A549 (cell line): ENCODE data around the gene PLD1. TPM values are rescaled to one million over a fixed set of nuclear protein-coding genes. Genes with fewer than 3 reads are reported as not detected.

Experiments
- ATAC-seq, 2 experiments: fragments of 200-7000 bp in 1 of 2; fragments of >200 bp in 1 of 2; cut with Nextera tagmentation in 1 of 2; cut with Tn5 transposase in 1 of 2; 3 replicates each; pipeline versions ENCODE4 v1.8.0 to v1.9.1; 2018 to 2020; ENCODE audit warnings: mild to moderate bottlenecking in 1 of 2, moderate library complexity in 1 of 2
- CTCF ChIA-PET: fragments of 300-600 bp; sonication (Branson Sonifier 250); formaldehyde crosslinking; extraction: SDS; loops from one replicate; lab custom pipeline; 2021; ENCODE audit warnings: antibody characterized with exemption, inconsistent platforms; lab: Yijun Ruan, JAX
- POLR2A ChIA-PET: fragments of 350-600 bp; formaldehyde crosslinking; extraction: SDS; loops from one replicate; lab custom pipeline; 2021; ENCODE audit warnings: antibody characterized with exemption, inconsistent platforms; lab: Yijun Ruan, JAX
- DNase-seq, 2 experiments: peaks; one replicate each; pipeline versions ENCODE4 v3.0.0 to v3.0.0-alpha.2; 2011 to 2016; ENCODE audit warnings: low read depth in 1 of 2, low spot score in 1 of 2
- FAIRE-seq: peaks from 2 replicates; lab custom pipeline; 2011; peaks lifted over from hg19 to GRCh38; lab: Jason Lieb, UNC
- H3K27ac ChIP-seq, 2 experiments: fragments of >200 bp; sonication (Bioruptor Twin); formaldehyde crosslinking; 3 replicates each; pipeline ENCODE4 v1.5.1; 2016 to 2017
- H3K4me1 ChIP-seq: fragments of >200 bp; sonication (Bioruptor Twin); formaldehyde crosslinking; 3 replicates; pipeline ENCODE4 v1.6.1; 2016
- H3K4me2 ChIP-seq: fragments of >200 bp; sonication (Bioruptor Twin); formaldehyde crosslinking; 3 replicates; pipeline ENCODE4 v1.6.1; 2016
- H3K4me3 ChIP-seq: fragments of >200 bp; sonication (Bioruptor Twin); formaldehyde crosslinking; 3 replicates; pipeline ENCODE4 v1.5.1; 2016
- H3K9me3 ChIP-seq: fragments of >200 bp; sonication (Bioruptor Twin); formaldehyde crosslinking; 3 replicates; pipeline ENCODE4 v1.6.1; 2016
- BCL3 ChIP-seq: fragments of >200 bp; sonication (Bioruptor Twin); formaldehyde crosslinking; IDR thresholded peaks from 3 replicates; pipeline ENCODE4 v1.6.1; 2016
- CEBPB ChIP-seq, 2 experiments: fragments of >200 bp in 1 of 2; sonication (Bioruptor Twin) in 1 of 2; formaldehyde crosslinking in 1 of 2; IDR thresholded peaks; 2 replicates each; pipeline ENCODE4 v1.6.1; 2012 to 2016
- EHF ChIP-seq: fragments of 250-450 bp; sonication (Bioruptor Pico); IDR thresholded peaks from 2 replicates; pipeline ENCODE4 v1.5.0; 2020; ENCODE audit warnings: mild to moderate bottlenecking
- ELK1 ChIP-seq: fragments of 150-350 bp; IDR thresholded peaks from 2 replicates; pipeline ENCODE4 v1.6.1; 2014; ENCODE audit warnings: low read depth, mild to moderate bottlenecking, low read length
- EP300 ChIP-seq, 2 experiments: fragments of >200 bp; sonication (Bioruptor Twin); formaldehyde crosslinking; IDR thresholded peaks; 2 replicates in 1 of 2; 3 replicates in 1 of 2; pipeline ENCODE4 v1.6.1; 2016 to 2017
- ESRRA ChIP-seq: fragments of 150-350 bp; IDR thresholded peaks from 2 replicates; pipeline ENCODE4 v1.6.1; 2014; ENCODE audit warnings: mild to moderate bottlenecking, low read length, borderline replicate concordance
- FOSB ChIP-seq: fragments of 250-450 bp; sonication (Bioruptor Pico); IDR thresholded peaks from 2 replicates; pipeline ENCODE4 v1.5.0; 2020; ENCODE audit warnings: mild to moderate bottlenecking, moderate library complexity
- GATA3 ChIP-seq: IDR thresholded peaks from 2 replicates; pipeline ENCODE4 v1.6.1; 2012; ENCODE audit warnings: borderline replicate concordance
- HOXB13 ChIP-seq: fragments of 250-450 bp; sonication (Bioruptor Pico); IDR thresholded peaks from 2 replicates; pipeline ENCODE4 v1.5.0; 2020; ENCODE audit warnings: low read depth, mild to moderate bottlenecking, moderate library complexity
- HOXB5 ChIP-seq: fragments of 250-450 bp; sonication (Bioruptor Pico); IDR thresholded peaks from 2 replicates; pipeline ENCODE4 v1.5.0; 2020; ENCODE audit warnings: mild to moderate bottlenecking, moderate library complexity
- KDM1A ChIP-seq: fragments of 200-600 bp; sonication (generic); IDR thresholded peaks from 2 replicates; pipeline ENCODE4 v1.6.1; 2016; ENCODE audit warnings: low read depth, mild to moderate bottlenecking
- MAFK ChIP-seq: fragments of 450-650 bp; IDR thresholded peaks from 2 replicates; pipeline ENCODE4 v1.6.1; 2014; ENCODE audit not compliant: partially characterized antibody
- PHF8 ChIP-seq: fragments of 200-600 bp; sonication (generic); IDR thresholded peaks from 2 replicates; pipeline ENCODE4 v1.6.1; 2016; ENCODE audit warnings: low read depth, mild to moderate bottlenecking, antibody characterized with exemption, moderate library complexity, borderline replicate concordance
- POLR2A ChIP-seq: IDR thresholded peaks from 2 replicates; pipeline ENCODE4 v1.6.1; 2012; ENCODE audit warnings: mild to moderate bottlenecking, low read length
- RCOR1 ChIP-seq: fragments of 150-350 bp; IDR thresholded peaks from 2 replicates; pipeline ENCODE4 v1.6.1; 2014; ENCODE audit warnings: antibody characterized with exemption, low read length, low read depth
- RNF2 ChIP-seq: fragments of 200-600 bp; sonication (generic); IDR thresholded peaks from 2 replicates; pipeline ENCODE4 v1.6.1; 2016; ENCODE audit warnings: low read depth, mild to moderate bottlenecking, antibody characterized with exemption, moderate library complexity, borderline replicate concordance
- TP53 ChIP-seq: fragments of 250-450 bp; sonication (Bioruptor Pico); IDR thresholded peaks from 2 replicates; pipeline ENCODE4 v1.5.0; 2021; ENCODE audit warnings: mild to moderate bottlenecking, moderate library complexity
- ZNF302 ChIP-seq: fragments of 250-450 bp; sonication (Bioruptor Pico); IDR thresholded peaks from 2 replicates; pipeline ENCODE4 v1.9.0; 2021; ENCODE audit warnings: inconsistent platforms, mild to moderate bottlenecking, moderate library complexity
- WGBS: methylation state at CpG from one replicate; pipeline ENCODE4 v1.1.6; 2017; ENCODE audit errors: missing lambda C conversion rate; 5-methylcytosine and 5-hydroxymethylcytosine counted together
- polyA plus RNA-seq, 4 experiments: library from polyadenylated mRNA; depleted of rRNA in 3 of 4; stranded (reverse); fragments of >200 nt; fragmentation: RNase III in 1 of 4; extraction: RNeasy Plus Mini Kit Qiagen cat#74134 plus additional on column Dnase treatment in 1 of 4; gene quantifications; 2 replicates in 3 of 4; 3 replicates in 1 of 4; pipeline ENCODE4 v1.2.3, GENCODE V29; 2011 to 2017
- TF ChIP-seq, protein P1 (sequence below): fragments of 450-650 bp; IDR thresholded peaks from 2 replicates; pipeline ENCODE4 v1.6.1; 2014; ENCODE audit warnings: antibody characterized with exemption

PLD1 gene
- polyA plus RNA-seq, 2 of the 4 experiments (the other 2 are of a cell fraction): 6.6 to 27.2 TPM

GRCh38 chr3:171556574-171557145 is 253.6 kb downstream of the PLD1 start:
- H3K4me3 ChIP-seq: no peak overlapping the region
- H3K4me1 ChIP-seq: no peaks in the 10 kb centered on the region
- H3K4me2 ChIP-seq: no peak overlapping the region
- FAIRE-seq (no peak), DNase-seq (no peak), ATAC-seq (no peak)
- no peaks in the 10 kb centered on the region for H3K9me3 ChIP-seq
- TF ChIP-seq RCOR1 (no peak), HOXB13 (CRISPR knock-in tag) (no peak), CEBPB (IDR thresholded peaks at IDR 0.05) (no peak), MAFK (no peak), POLR2A (no peak), GATA3 (no peak), RNF2 (no peak)
- TF ChIP-seq, protein P1, sequence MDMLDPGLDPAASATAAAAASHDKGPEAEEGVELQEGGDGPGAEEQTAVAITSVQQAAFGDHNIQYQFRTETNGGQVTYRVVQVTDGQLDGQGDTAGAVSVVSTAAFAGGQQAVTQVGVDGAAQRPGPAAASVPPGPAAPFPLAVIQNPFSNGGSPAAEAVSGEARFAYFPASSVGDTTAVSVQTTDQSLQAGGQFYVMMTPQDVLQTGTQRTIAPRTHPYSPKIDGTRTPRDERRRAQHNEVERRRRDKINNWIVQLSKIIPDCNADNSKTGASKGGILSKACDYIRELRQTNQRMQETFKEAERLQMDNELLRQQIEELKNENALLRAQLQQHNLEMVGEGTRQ: no peak
- 72% methylated on average over 4 of the region's 4 CpGs for WGBS
- no peak overlapping the region for H3K27ac ChIP-seq
- POLR2A ChIA-PET: no interaction called here
- CTCF ChIA-PET: no interaction called here

- no peaks in the 10 kb centered on the region for H3K9me3 ChIP-seq
- no peaks in the 10 kb centered on the region for H3K4me1 ChIP-seq
- no peak for TF ChIP-seq ELK1
- TF ChIP-seq EP300 (IDR thresholded peaks at IDR 0.05): no peak
- no peak for TF ChIP-seq TP53 (CRISPR knock-in tag)
- TF ChIP-seq, protein P1: no peak
- no peak for TF ChIP-seq EHF (CRISPR knock-in tag)
- no peak for TF ChIP-seq RNF2
- TF ChIP-seq HOXB5 (CRISPR knock-in tag): no peak
- FAIRE-seq: no peak
- H3K27ac ChIP-seq: no peak overlapping the region
- CTCF ChIA-PET: no interaction called here
- no peak overlapping the region for H3K4me3 ChIP-seq
- WGBS: 61% methylated on average over 5 of the region's 5 CpGs
- DNase-seq: no peak
- ATAC-seq: no peak
- POLR2A ChIA-PET: no interaction called here
- H3K4me2 ChIP-seq: no peak overlapping the region
These were observed 254.1 kb downstream of the PLD1 start for GRCh38 chr3:171556148-171556547.

GRCh38 chr3:171553086-171553485 is 257.2 kb downstream of the PLD1 start:
- POLR2A ChIA-PET: no interaction called here
- 72% methylated on average over 2 of the region's 2 CpGs for WGBS
- Histone ChIP-seq H3K4me1 (no peaks in the 10 kb centered on the region), H3K27ac (no peak overlapping the region), H3K4me3 (no peak overlapping the region), H3K4me2 (no peak overlapping the region), H3K9me3 (no peaks in the 10 kb centered on the region)
- ATAC-seq (no peak), DNase-seq (no peak), FAIRE-seq (no peak)
- CTCF ChIA-PET: no interaction called here
- TF ChIP-seq FOSB (CRISPR knock-in tag): no peak
- TF ChIP-seq POLR2A: no peak
- no peak for TF ChIP-seq ESRRA
- no peak for TF ChIP-seq ZNF302 (CRISPR knock-in tag)
- TF ChIP-seq RNF2: no peak
- no peak for TF ChIP-seq PHF8
- no peak for TF ChIP-seq BCL3
- TF ChIP-seq KDM1A: no peak
